ENCODE results near the gene PLCB4. TPM values are rescaled to one million over a fixed set of nuclear protein-coding genes. Genes with fewer than 3 reads are reported as not detected.

Gene PLCB4
- total RNA-seq, 1 experiment from 2014 or later = 14.9 TPM

GRCh38 chr20:9411833-9412232 lies 342.9 kb downstream of the PLCB4 start:
- no peak overlapping the region for H3K4me2 ChIP-seq
- H4K20me1 ChIP-seq (ENCODE audit: insufficient read depth) = no peaks in the 10 kb centered on the region
- H2AFZ ChIP-seq = no peak overlapping the region
- H3K9me2 ChIP-seq (ENCODE audit: insufficient read depth) = no peaks in the 10 kb centered on the region
- H3K36me3 ChIP-seq (ENCODE audit: low read depth) = no peaks in the 10 kb centered on the region; the same call in 1 of the 2 replicates
- peaks cover 11% of the 10 kb centered on the region for H3K4me1 ChIP-seq (replicated peaks; ENCODE audit: insufficient read depth)
- DNase-seq = no peak
- H3K4me3 ChIP-seq = no peak overlapping the region
- no TSS peak for BruUV-seq (replicated peaks)
- no peaks in the 10 kb centered on the region for H3K27me3 ChIP-seq (ENCODE audit: insufficient read depth, low read depth)
- peaks cover 4% of the 10 kb centered on the region for H3F3A ChIP-seq (ENCODE audit: insufficient read depth, low read depth)
- CTCF ChIA-PET = no interaction called here
- H3K79me2 ChIP-seq (ENCODE audit: low read depth) = no peaks in the 10 kb centered on the region
- H3K9me3 ChIP-seq (ENCODE audit: insufficient read depth, low read depth) = no peaks in the 10 kb centered on the region
- no peak for TF ChIP-seq EZH2 (IDR thresholded peaks at IDR 0.05; ENCODE audit: low read depth)
- no peak for TF ChIP-seq CTCF (conservative IDR thresholded peaks at IDR 0.05)
- POLR2A ChIA-PET (ENCODE audit: unreplicated experiment) = no interaction called here
- H3K27ac ChIP-seq = no peak overlapping the region
- intact Hi-C loops (cut with micrococcal nuclease; ENCODE audit: unreplicated experiment) = no loop called here

- DNase-seq = no peak
- ChIA-PET POLR2A (ENCODE audit: unreplicated experiment) (no interaction called here), CTCF (no interaction called here)
- H3K27me3 ChIP-seq (ENCODE audit: insufficient read depth, low read depth) = no peaks in the 10 kb centered on the region
- TF ChIP-seq EZH2 (IDR thresholded peaks at IDR 0.05; ENCODE audit: low read depth) = no peak
- TF ChIP-seq CTCF (conservative IDR thresholded peaks at IDR 0.05) = no peak
- H2AFZ ChIP-seq = no peak overlapping the region
- intact Hi-C loops (cut with micrococcal nuclease; ENCODE audit: unreplicated experiment) = no loop called here
- no peaks in the 10 kb centered on the region for H4K20me1 ChIP-seq (ENCODE audit: insufficient read depth)
- no peaks in the 10 kb centered on the region; the same call in 1 of the 2 replicates for H3K36me3 ChIP-seq (ENCODE audit: low read depth)
- H3K27ac ChIP-seq = no peak overlapping the region
- peaks cover 11% of the 10 kb centered on the region for H3K4me1 ChIP-seq (replicated peaks; ENCODE audit: insufficient read depth)
- H3K4me3 ChIP-seq = no peak overlapping the region
- no TSS peak for BruUV-seq (replicated peaks)
- H3K9me2 ChIP-seq (ENCODE audit: insufficient read depth) = no peaks in the 10 kb centered on the region
- no peaks in the 10 kb centered on the region for H3K79me2 ChIP-seq (ENCODE audit: low read depth)
- peaks cover 4% of the 10 kb centered on the region for H3F3A ChIP-seq (ENCODE audit: insufficient read depth, low read depth)
- H3K9me3 ChIP-seq (ENCODE audit: insufficient read depth, low read depth) = no peaks in the 10 kb centered on the region
- H3K4me2 ChIP-seq = no peak overlapping the region
These were observed 343.4 kb downstream of the PLCB4 start for GRCh38 chr20:9412309-9412708.

- Histone ChIP-seq H3K79me2 (ENCODE audit: low read depth) (no peaks in the 10 kb centered on the region), H3K9me2 (ENCODE audit: insufficient read depth) (no peaks in the 10 kb centered on the region), H3K9me3 (ENCODE audit: insufficient read depth, low read depth) (no peaks in the 10 kb centered on the region), H3K27ac (no peak overlapping the region), H3F3A (ENCODE audit: insufficient read depth, low read depth) (peaks cover 4% of the 10 kb centered on the region), H2AFZ (no peak overlapping the region), H3K36me3 (ENCODE audit: low read depth) (no peaks in the 10 kb centered on the region; the same call in 1 of the 2 replicates), H3K4me3 (no peak overlapping the region), H3K4me1 (replicated peaks; ENCODE audit: insufficient read depth) (peaks cover 11% of the 10 kb centered on the region), H4K20me1 (ENCODE audit: insufficient read depth) (no peaks in the 10 kb centered on the region), H3K27me3 (ENCODE audit: insufficient read depth, low read depth) (no peaks in the 10 kb centered on the region), H3K4me2 (no peak overlapping the region)
- intact Hi-C loops (cut with micrococcal nuclease; ENCODE audit: unreplicated experiment) = no loop called here
- DNase-seq = no peak
- POLR2A ChIA-PET (ENCODE audit: unreplicated experiment) = no interaction called here
- no TSS peak for BruUV-seq (replicated peaks)
- CTCF ChIA-PET = no interaction called here
- TF ChIP-seq EZH2 (IDR thresholded peaks at IDR 0.05; ENCODE audit: low read depth) (no peak), CTCF (conservative IDR thresholded peaks at IDR 0.05) (no peak)
These were observed 344.1 kb downstream of the PLCB4 start for GRCh38 chr20:9413001-9413400.

Measured in PC-9 (cell line).